ENCODE data around the gene ECE1. TPM values are rescaled to one million over a fixed set of nuclear protein-coding genes. Genes with fewer than 3 reads are reported as not detected.

The ECE1 gene
- total and polyA plus RNA-seq, 2 experiments from 2014 or later = 42.4 to 59.1 TPM

- H3K36me3 ChIP-seq = no peaks in the 10 kb centered on the region
- DNase-seq (ENCODE audit: low read depth in 1 of 2, low spot score in 1 of 2) = no peak
- H3K4me3 ChIP-seq = no peak overlapping the region
- peaks cover 23% of the 10 kb centered on the region for H3K4me1 ChIP-seq (ENCODE audit: low read depth)
- no peak overlapping the region for H3K27ac ChIP-seq
- TF ChIP-seq, protein P1, sequence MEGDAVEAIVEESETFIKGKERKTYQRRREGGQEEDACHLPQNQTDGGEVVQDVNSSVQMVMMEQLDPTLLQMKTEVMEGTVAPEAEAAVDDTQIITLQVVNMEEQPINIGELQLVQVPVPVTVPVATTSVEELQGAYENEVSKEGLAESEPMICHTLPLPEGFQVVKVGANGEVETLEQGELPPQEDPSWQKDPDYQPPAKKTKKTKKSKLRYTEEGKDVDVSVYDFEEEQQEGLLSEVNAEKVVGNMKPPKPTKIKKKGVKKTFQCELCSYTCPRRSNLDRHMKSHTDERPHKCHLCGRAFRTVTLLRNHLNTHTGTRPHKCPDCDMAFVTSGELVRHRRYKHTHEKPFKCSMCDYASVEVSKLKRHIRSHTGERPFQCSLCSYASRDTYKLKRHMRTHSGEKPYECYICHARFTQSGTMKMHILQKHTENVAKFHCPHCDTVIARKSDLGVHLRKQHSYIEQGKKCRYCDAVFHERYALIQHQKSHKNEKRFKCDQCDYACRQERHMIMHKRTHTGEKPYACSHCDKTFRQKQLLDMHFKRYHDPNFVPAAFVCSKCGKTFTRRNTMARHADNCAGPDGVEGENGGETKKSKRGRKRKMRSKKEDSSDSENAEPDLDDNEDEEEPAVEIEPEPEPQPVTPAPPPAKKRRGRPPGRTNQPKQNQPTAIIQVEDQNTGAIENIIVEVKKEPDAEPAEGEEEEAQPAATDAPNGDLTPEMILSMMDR (IDR thresholded peaks at IDR 0.05; ENCODE audit: low read depth, low read length) = no peak
- H3K27me3 ChIP-seq = no peaks in the 10 kb centered on the region
- H3K9me3 ChIP-seq (ENCODE audit: low read depth) = no peaks in the 10 kb centered on the region
Measured at GRCh38 chr1:21313886-21314721, 23.8 kb upstream of the ECE1 start.

DNA sequence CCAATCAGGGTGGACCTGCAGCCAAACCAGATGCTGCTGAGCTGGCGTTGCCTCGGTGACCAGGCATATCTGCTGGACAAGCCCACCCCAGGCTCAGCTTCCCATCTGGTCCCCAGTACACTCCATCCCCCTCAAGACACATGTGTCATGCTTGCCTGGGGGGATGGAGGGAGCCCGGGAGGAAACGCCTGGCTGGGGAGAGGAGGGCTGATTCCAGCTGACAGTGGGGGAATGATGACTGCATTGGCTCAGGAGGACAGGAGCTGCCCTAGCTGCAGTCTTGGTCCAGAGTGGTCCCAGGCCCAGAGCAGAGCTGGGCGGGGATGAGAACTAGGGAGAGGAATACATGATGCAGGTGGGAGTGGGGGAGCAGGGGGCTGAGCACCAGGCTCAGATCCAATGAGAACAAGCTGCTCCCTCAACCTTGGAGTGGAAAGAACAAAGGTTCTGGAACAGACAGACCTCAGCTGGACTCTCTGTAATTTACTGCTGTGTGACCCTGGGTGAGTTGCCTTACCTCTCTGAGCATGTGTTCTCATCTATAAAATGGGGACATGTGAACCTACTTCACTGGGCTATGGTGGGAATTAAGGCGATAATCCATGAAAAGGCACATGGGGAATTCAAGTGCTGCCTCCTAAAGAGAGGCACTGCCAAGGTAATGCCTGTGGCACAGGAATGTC, 23.1 kb upstream of the ECE1 start:
- no peak overlapping the region for H3K4me3 ChIP-seq
- TF ChIP-seq, protein P1 (IDR thresholded peaks at IDR 0.05; ENCODE audit: low read depth, low read length) = no peak
- no peaks in the 10 kb centered on the region for H3K9me3 ChIP-seq (ENCODE audit: low read depth)
- no peak overlapping the region for H3K27ac ChIP-seq
- peaks cover 23% of the 10 kb centered on the region for H3K4me1 ChIP-seq (ENCODE audit: low read depth)
- no peaks in the 10 kb centered on the region for H3K27me3 ChIP-seq
- no peaks in the 10 kb centered on the region for H3K36me3 ChIP-seq
- DNase-seq (ENCODE audit: low read depth in 1 of 2, low spot score in 1 of 2) = no peak

DNA sequence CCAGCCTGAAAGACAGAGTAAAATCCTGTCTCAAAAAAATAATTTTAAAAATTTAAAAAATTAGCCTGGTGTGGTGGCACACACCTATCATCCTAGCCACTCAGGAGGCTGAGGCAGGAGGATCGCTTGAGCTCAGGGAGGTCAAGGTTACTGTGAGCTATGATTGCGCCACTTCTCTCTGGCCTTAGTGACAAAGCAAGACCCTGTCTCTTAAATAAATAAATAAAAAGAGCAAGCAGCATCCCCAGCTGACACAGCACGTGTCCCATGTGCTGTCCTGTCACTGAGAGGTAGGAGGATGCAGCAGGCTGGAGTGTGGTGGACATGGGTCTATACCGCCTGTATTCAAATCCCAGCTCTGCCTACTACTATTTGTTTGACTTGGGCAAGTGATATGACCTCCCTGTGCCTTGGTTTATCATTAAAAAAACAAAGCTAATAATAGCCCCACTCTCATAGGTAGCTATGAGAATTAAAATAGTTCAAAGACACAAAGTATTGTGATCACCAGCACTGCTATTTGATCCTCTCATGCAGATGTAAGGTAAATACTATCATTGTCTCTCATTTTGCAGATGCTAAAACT, 22.2 kb upstream of the ECE1 start:
- Histone ChIP-seq H3K27ac (no peak overlapping the region), H3K36me3 (no peaks in the 10 kb centered on the region), H3K4me1 (ENCODE audit: low read depth) (peaks cover 23% of the 10 kb centered on the region), H3K4me3 (no peak overlapping the region), H3K27me3 (no peaks in the 10 kb centered on the region), H3K9me3 (ENCODE audit: low read depth) (no peaks in the 10 kb centered on the region)
- TF ChIP-seq, protein P1 (IDR thresholded peaks at IDR 0.05; ENCODE audit: low read depth, low read length) = no peak
- no peak for DNase-seq (ENCODE audit: low read depth in 1 of 2, low spot score in 1 of 2)

GRCh38 chr1:21311016-21311415, 20.8 kb upstream of the ECE1 start:
- Histone ChIP-seq H3K27ac (no peak overlapping the region), H3K27me3 (no peaks in the 10 kb centered on the region), H3K4me3 (no peak overlapping the region), H3K9me3 (ENCODE audit: low read depth) (no peaks in the 10 kb centered on the region), H3K4me1 (ENCODE audit: low read depth) (peaks cover 26% of the 10 kb centered on the region), H3K36me3 (no peaks in the 10 kb centered on the region)
- TF ChIP-seq, protein P1 (IDR thresholded peaks at IDR 0.05; ENCODE audit: low read depth, low read length) = no peak
- no peak for DNase-seq (ENCODE audit: low read depth in 1 of 2, low spot score in 1 of 2)

DNA sequence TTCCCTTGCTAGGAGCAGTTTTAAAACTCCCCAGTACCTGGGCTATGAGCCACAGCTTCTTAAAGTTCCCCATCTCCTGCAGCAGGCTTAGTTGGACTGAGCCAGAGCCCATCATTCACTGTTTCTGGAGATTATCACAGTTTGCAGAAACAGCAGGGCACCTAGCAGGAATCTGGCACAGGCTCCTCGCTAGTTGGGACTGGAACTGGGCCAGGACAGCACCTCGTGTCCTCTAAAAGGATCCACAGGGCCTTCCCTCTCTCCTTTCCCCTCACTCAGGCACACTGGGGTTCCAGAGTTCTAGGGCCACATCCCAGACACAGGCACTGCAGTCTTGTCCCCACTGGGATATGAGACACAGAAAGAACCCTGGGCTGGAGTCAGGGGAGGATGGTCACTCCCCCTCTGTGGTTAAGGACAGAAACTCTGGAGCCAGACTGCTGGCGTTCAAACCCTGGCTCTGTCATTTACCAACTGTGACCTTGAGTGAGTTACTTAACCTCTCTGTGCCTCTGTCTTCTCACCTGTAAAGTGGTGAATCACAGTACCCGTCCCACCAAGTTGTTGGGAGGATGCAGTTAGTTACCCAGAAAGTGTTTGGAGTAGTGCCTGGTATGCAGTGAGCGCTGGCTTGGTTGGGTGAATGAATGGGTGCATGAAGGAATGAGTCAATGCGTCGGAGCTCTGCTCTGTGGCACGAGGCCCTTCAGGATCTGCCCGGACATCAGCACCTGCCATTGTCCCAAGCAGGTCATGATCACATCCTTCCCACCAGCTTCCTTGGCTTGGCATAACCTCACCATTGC, 18.8 kb upstream of the ECE1 start:
- TF ChIP-seq, protein P1 (IDR thresholded peaks at IDR 0.05; ENCODE audit: low read depth, low read length) = no peak
- Histone ChIP-seq H3K27ac (peak overlapping the region; percentile 70), H3K27me3 (no peaks in the 10 kb centered on the region), H3K4me3 (no peak overlapping the region), H3K9me3 (ENCODE audit: low read depth) (no peaks in the 10 kb centered on the region), H3K4me1 (ENCODE audit: low read depth) (peaks cover 30% of the 10 kb centered on the region), H3K36me3 (no peaks in the 10 kb centered on the region)
- DNase-seq (ENCODE audit: low read depth in 1 of 2, low spot score in 1 of 2) = no peak

Data from cardiac muscle cell (in vitro differentiated cells and primary cell).